Measurements from ENCODE around the gene CADM4.

DNA sequence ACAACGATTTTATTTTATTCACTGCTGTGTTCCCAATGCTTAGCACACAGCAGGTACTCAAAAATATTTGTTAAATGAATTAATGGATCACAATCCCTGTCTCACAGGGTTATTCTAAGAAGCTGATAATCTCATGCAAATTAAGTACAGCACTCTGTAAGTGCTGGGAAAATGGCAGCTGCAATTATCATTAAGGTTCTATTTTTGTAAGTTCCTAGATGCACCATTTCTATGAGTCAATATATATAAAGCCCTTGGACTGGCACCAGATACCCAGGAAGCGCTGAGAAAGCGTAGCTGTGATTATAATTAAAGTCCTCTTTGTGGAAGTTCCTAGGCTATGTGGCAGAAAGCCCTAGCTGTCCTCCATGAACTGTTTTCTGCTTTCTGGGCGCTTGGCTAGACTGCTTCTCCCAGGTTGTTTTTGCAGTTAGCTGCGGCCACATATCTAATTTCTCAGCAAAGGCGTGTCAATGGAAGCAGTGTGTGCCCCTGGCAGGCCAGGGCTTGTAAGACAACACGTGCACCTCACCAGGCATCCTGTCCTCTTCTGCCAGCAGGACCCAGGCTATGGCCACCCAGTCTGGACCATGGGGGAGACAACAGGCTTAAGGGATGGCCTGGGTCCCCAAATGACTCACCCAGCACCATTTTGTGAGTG is 33.0 kb downstream of the CADM4 start:
- TF ChIP-seq CTCF (IDR thresholded peaks at IDR 0.05) (no peak), POLR2A (IDR thresholded peaks at IDR 0.05) (no peak)

All from right lobe of liver (tissue), 4 donors.